HEK293T (cell line): ENCODE data around the gene S100P.

Experiments used
- ARNT ChIP-seq: fragments of 450-650 bp; IDR thresholded peaks from 2 replicates; pipeline ENCODE4 v1.6.1; 2017; ENCODE audit warnings: mild to moderate bottlenecking
- BHLHE40 ChIP-seq: fragments of 450-650 bp; IDR thresholded peaks from 2 replicates; pipeline ENCODE4 v1.6.1; 2016; ENCODE audit warnings: mild to moderate bottlenecking, moderate library complexity, borderline replicate concordance
- ELF4 ChIP-seq: fragments of 450-650 bp; IDR thresholded peaks from 2 replicates; pipeline ENCODE4 v1.6.1; 2017; ENCODE audit warnings: antibody characterized with exemption
- FOXA1 ChIP-seq: fragments of 450-650 bp; IDR thresholded peaks from 2 replicates; pipeline ENCODE4 v1.6.1; 2016; ENCODE audit warnings: mild to moderate bottlenecking
- FOXM1 ChIP-seq: fragments of 450-650 bp; IDR thresholded peaks from 2 replicates; pipeline ENCODE4 v1.6.1; 2017; ENCODE audit warnings: mild to moderate bottlenecking, borderline replicate concordance
- L3MBTL2 ChIP-seq: fragments of 450-650 bp; conservative IDR thresholded peaks from 2 replicates; pipeline ENCODE4 v1.6.1; 2016; ENCODE audit warnings: mild to moderate bottlenecking
- LEF1 ChIP-seq: fragments of 450-650 bp; IDR thresholded peaks from 2 replicates; pipeline ENCODE4 v1.6.1; 2017; ENCODE audit warnings: mild to moderate bottlenecking, borderline replicate concordance
- NFRKB ChIP-seq: fragments of 450-650 bp; IDR thresholded peaks from 2 replicates; pipeline ENCODE4 v1.6.1; 2016; ENCODE audit warnings: mild to moderate bottlenecking, moderate library complexity
- SP1 ChIP-seq: fragments of 450-650 bp; IDR thresholded peaks from 2 replicates; pipeline ENCODE4 v1.6.1; 2017
- SUZ12 ChIP-seq: fragments of 450-650 bp; IDR thresholded peaks from 2 replicates; pipeline ENCODE4 v1.6.1; 2016; ENCODE audit warnings: mild to moderate bottlenecking
- TARDBP ChIP-seq: fragments of 450-650 bp; IDR thresholded peaks from 2 replicates; pipeline ENCODE4 v1.6.1; 2016
- ZNF384 ChIP-seq: fragments of 450-650 bp; IDR thresholded peaks from 2 replicates; pipeline ENCODE4 v1.6.1; 2016
- TF ChIP-seq, protein P1 (sequence below): fragments of 450-650 bp; IDR thresholded peaks from 2 replicates; pipeline ENCODE4 v1.6.1; 2016

DNA sequence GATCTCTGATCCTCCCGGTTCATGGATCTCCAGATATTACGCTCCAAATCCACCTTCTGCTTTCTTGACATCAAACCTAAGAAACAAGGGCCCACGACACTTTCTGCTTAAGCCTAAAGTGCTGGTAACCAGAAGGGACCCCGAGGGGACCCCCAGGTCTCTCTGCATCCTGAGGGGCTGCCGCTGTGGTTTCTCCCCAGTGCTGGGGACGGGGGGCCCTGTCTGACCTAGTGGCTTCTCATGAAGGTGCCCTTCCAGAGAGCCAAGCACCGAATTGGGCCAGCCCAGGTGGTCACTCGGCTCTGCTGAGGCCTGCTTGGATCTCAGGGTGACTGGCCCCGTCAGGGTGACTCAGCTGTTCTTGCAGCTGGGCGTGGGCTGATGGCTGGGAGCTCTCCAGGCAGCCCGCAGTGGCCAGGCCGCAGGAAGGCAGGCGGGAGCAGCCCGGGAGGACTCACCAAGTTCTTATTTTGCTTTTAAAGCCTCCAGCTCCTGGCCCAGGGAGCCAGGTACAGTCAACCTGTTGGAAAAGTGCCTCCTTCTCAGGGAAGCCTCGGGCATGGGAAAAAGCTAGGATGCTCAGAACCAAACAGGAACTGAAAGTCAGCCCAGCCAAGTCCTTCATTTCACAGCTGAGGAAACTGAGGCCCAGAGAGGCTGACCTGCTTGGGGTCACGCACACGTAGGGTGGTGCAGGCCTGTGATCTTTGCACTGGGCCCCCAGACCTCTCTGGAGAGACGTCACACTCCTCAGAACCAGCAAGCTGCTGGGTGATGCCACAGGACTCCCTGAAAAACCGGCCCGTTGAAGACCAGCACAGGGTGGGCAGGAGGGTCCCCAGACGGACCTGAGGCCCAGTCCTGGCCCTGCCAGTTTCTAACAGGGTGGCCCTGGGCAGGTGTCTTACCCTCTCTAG, 39.0 kb downstream of the S100P start:
- TF ChIP-seq LEF1 (no peak), FOXM1 (no peak), ELF4 (no peak), ARNT (no peak), SP1 (no peak), TARDBP (no peak), BHLHE40 (no peak), L3MBTL2 (no peak), SUZ12 (no peak), FOXA1 (no peak), NFRKB (no peak), ZNF384 (no peak)
- TF ChIP-seq, protein P1, sequence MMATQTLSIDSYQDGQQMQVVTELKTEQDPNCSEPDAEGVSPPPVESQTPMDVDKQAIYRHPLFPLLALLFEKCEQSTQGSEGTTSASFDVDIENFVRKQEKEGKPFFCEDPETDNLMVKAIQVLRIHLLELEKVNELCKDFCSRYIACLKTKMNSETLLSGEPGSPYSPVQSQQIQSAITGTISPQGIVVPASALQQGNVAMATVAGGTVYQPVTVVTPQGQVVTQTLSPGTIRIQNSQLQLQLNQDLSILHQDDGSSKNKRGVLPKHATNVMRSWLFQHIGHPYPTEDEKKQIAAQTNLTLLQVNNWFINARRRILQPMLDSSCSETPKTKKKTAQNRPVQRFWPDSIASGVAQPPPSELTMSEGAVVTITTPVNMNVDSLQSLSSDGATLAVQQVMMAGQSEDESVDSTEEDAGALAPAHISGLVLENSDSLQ: no peak
